Esophagus squamous epithelium (tissue), 4 donors: Measurements from ENCODE around the gene TMEM269.
A peak's percentile ranks its signal among the peaks of the same experiment; 100 is the strongest.

Experiments
- CTCF ChIP-seq, 6 experiments: fragments of 450-650 bp in 4 of 6; fragments of 200-600 bp in 2 of 6; sonication (generic) in 2 of 6; IDR thresholded peaks; one replicate each; pipeline ENCODE4 v1.5.1; 2016 to 2019; ENCODE audit warnings: antibody characterized with exemption in 6 of 6, mild to moderate bottlenecking in 4 of 6, moderate library complexity in 4 of 6
- POLR2A ChIP-seq, 4 donors: fragments of 450-650 bp; IDR thresholded peaks; one replicate each; pipeline ENCODE4 v1.6.1; 2017; ENCODE audit warnings: antibody characterized with exemption in 4 of 4, mild to moderate bottlenecking in 4 of 4, moderate library complexity in 3 of 4

- TF ChIP-seq POLR2A (IDR thresholded peaks at IDR 0.05) (no peak), CTCF (IDR thresholded peaks at IDR 0.05) (peak in 2 of 6 experiments; percentile 3 to 38)
These were observed 48.6 kb upstream of the TMEM269 start for GRCh38 chr1:42736152-42736551.
